Loucy (cell line): Measurements from ENCODE around the gene CCNA2.

ENCODE experiments used
- EZH2phosphoT487 ChIP-seq: fragments of 200-600 bp; IDR thresholded peaks from 2 replicates; pipeline ENCODE4 v1.6.1; 2018; ENCODE audit warnings: antibody characterized with exemption, mild to moderate bottlenecking, moderate library complexity, borderline replicate concordance
- TF ChIP-seq, protein P1 (sequence below): fragments of 200-600 bp; sonication (generic); conservative IDR thresholded peaks from 2 replicates; pipeline ENCODE4 v1.5.1; 2014; ENCODE audit warnings: mild to moderate bottlenecking, antibody characterized with exemption, low read length

DNA sequence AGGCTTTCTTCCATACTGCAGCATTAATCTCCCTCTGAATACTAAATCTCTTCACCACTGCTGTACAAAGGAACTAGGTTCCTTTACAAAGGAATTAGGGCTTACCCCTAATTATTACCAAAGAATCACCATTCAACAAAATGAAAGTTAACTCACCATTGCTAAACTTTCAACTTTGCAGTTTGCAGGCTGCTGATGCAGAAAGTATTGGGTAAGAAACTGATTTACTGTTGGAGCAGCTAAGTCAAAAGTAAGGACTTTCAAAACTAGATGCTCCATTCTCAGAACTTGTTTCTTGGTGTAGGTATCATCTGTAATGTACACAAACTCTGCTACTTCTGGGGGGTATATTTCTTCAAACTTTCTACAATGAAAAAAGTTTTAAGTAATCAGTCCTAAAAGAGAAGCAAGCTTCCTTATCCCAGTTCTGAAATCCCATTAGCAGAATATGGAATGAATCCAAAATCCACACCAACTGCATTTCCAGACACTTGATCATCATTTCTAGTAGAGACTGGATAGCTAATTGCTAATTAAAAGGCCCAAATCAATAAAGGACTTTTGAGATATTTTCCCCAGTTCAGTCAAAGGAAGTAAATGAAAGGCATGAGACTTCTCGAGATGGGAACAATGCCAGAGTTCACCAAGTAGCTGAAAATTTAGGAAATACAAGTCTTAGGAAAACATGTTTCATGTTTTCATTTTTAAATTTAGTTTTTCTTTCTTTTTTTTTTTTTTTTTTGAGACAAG lies 4.3 kb downstream of the CCNA2 start:
- TF ChIP-seq, protein P1, sequence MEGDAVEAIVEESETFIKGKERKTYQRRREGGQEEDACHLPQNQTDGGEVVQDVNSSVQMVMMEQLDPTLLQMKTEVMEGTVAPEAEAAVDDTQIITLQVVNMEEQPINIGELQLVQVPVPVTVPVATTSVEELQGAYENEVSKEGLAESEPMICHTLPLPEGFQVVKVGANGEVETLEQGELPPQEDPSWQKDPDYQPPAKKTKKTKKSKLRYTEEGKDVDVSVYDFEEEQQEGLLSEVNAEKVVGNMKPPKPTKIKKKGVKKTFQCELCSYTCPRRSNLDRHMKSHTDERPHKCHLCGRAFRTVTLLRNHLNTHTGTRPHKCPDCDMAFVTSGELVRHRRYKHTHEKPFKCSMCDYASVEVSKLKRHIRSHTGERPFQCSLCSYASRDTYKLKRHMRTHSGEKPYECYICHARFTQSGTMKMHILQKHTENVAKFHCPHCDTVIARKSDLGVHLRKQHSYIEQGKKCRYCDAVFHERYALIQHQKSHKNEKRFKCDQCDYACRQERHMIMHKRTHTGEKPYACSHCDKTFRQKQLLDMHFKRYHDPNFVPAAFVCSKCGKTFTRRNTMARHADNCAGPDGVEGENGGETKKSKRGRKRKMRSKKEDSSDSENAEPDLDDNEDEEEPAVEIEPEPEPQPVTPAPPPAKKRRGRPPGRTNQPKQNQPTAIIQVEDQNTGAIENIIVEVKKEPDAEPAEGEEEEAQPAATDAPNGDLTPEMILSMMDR = no peak
- TF ChIP-seq EZH2phosphoT487 = no peak
